ENCODE measurements around the gene XIRP1. TPM values are rescaled to one million over a fixed set of nuclear protein-coding genes. Genes with fewer than 3 reads are reported as not detected.

XIRP1 gene
- total RNA-seq, 4 donors from 2014 or later: 0.40 TPM; not detected in 3

GRCh38 chr3:39188271-39189149 is 3.9 kb downstream of the XIRP1 start:
- Histone ChIP-seq H3K4me1 (peaks cover 0 to 12% (median 4%) of the 10 kb centered on the region in 3 donors), H3K9me3 (no peaks in the 10 kb centered on the region), H3K27ac (no peak overlapping the region), H3K4me3 (no peak overlapping the region), H3K36me3 (no peaks in the 10 kb centered on the region), H3K27me3 (no peaks in the 10 kb centered on the region)
- WGBS, 2 donors (ENCODE audit: low coverage in 1 of 2): 93% methylated on average over 8 of the region's 35 CpGs; no CpG with 5 or more reads in 1 of the 2 donors
- ATAC-seq: no peak
- no peak for TF ChIP-seq EP300 (IDR thresholded peaks at IDR 0.05)
- TF ChIP-seq POLR2A (IDR thresholded peaks at IDR 0.05): no peak
- TF ChIP-seq CTCF (IDR thresholded peaks at IDR 0.05): no peak
- TF ChIP-seq POLR2AphosphoS5 (IDR thresholded peaks at IDR 0.05): no peak

GRCh38 chr3:39187372-39188155 is 4.8 kb downstream of the XIRP1 start:
- TF ChIP-seq POLR2A (IDR thresholded peaks at IDR 0.05): no peak
- no peak for TF ChIP-seq POLR2AphosphoS5 (IDR thresholded peaks at IDR 0.05)
- TF ChIP-seq EP300 (IDR thresholded peaks at IDR 0.05): no peak
- TF ChIP-seq CTCF (IDR thresholded peaks at IDR 0.05): no peak
- Histone ChIP-seq H3K4me1 (peaks cover 0 to 22% (median 8%) of the 10 kb centered on the region in 3 donors), H3K36me3 (no peaks in the 10 kb centered on the region)

GRCh38 chr3:39186692-39187151 is 5.7 kb downstream of the XIRP1 start:
- no peak overlapping the region for H3K27ac ChIP-seq
- no peak overlapping the region for H3K4me3 ChIP-seq
- no CpG with 5 or more reads among the region's 11 CpGs for WGBS, 2 donors (ENCODE audit: low coverage in 1 of 2)
- TF ChIP-seq CTCF (IDR thresholded peaks at IDR 0.05) (no peak), POLR2A (IDR thresholded peaks at IDR 0.05) (no peak), POLR2AphosphoS5 (IDR thresholded peaks at IDR 0.05) (no peak)
- H3K4me1 ChIP-seq: peaks cover 0 to 30% (median 12%) of the 10 kb centered on the region in 3 donors
- H3K36me3 ChIP-seq: no peaks in the 10 kb centered on the region
- H3K27me3 ChIP-seq: no peaks in the 10 kb centered on the region
- ATAC-seq: no peak
- no peaks in the 10 kb centered on the region for H3K9me3 ChIP-seq

More at GRCh38 chr3:39187372-39188155, 4.8 kb downstream of the XIRP1 start:
- WGBS, 2 donors (ENCODE audit: low coverage in 1 of 2): 100% methylated on average over 1 of the region's 23 CpGs; no CpG with 5 or more reads in 1 of the 2 donors
- H3K9me3 ChIP-seq: no peaks in the 10 kb centered on the region
- ATAC-seq: no peak
- H3K27ac ChIP-seq: no peak overlapping the region
- H3K4me3 ChIP-seq: no peak overlapping the region
- no peaks in the 10 kb centered on the region for H3K27me3 ChIP-seq

GRCh38 chr3:39185959-39186691 is 6.3 kb downstream of the XIRP1 start:
- Histone ChIP-seq H3K4me3 (no peak overlapping the region), H3K27ac (no peak overlapping the region), H3K27me3 (no peaks in the 10 kb centered on the region), H3K4me1 (peaks cover 0 to 36% (median 14%) of the 10 kb centered on the region in 3 donors), H3K9me3 (no peaks in the 10 kb centered on the region), H3K36me3 (no peaks in the 10 kb centered on the region)
- 100% methylated on average over 1 of the region's 14 CpGs; no CpG with 5 or more reads in 1 of the 2 donors for WGBS, 2 donors (ENCODE audit: low coverage in 1 of 2)
- no peak for ATAC-seq
- TF ChIP-seq POLR2AphosphoS5 (IDR thresholded peaks at IDR 0.05) (no peak), EP300 (IDR thresholded peaks at IDR 0.05) (no peak), POLR2A (IDR thresholded peaks at IDR 0.05) (no peak), CTCF (IDR thresholded peaks at IDR 0.05) (no peak)

Data from gastroesophageal sphincter (tissue), 4 donors.